WTC11 (cell line): ENCODE measurements around the gene RPH3AL. TPM values are rescaled to one million over a fixed set of nuclear protein-coding genes. Genes with fewer than 3 reads are reported as not detected.
"Not testable (repeated sequence)": the region's sequence is repeated elsewhere in the genome, so short reads cannot be mapped to it uniquely, and the experiment has no call there.

Experiments
- ATAC-seq: fragments of 200-7000 bp; cut with Tn5 transposase; 2 replicates; pipeline ENCODE4 v1.10.0; 2021; ENCODE audit warnings: mild to moderate bottlenecking, moderate library complexity
- CTCF ChIA-PET: fragments of 300-600 bp; sonication (Branson Sonifier 250); formaldehyde crosslinking; loops from one replicate; lab custom pipeline; 2021; ENCODE audit warnings: antibody characterized with exemption; lab: Charles Lee
- POLR2A ChIA-PET: fragments of 350-600 bp; sonication (Branson Sonifier 250); formaldehyde crosslinking; loops from one replicate; lab custom pipeline; 2021; ENCODE audit warnings: antibody characterized with exemption; lab: Charles Lee
- DNase-seq: peaks from one replicate; pipeline ENCODE4 v3.0.0; 2021; ENCODE audit warnings: low spot score
- H3K27ac Mint-ChIP-seq: 2 replicates; pipeline ENCODE4 v1.8.0; 2021; ENCODE audit warnings: mixed read lengths
- H3K27me3 Mint-ChIP-seq: 2 replicates; pipeline ENCODE4 v1.8.0; 2021; ENCODE audit warnings: low read depth, mild to moderate bottlenecking, moderate library complexity, mixed read lengths
- H3K36me3 Mint-ChIP-seq: 2 replicates; pipeline ENCODE4 v1.8.0; 2021; ENCODE audit warnings: mixed read lengths
- H3K4me1 Mint-ChIP-seq: 2 replicates; pipeline ENCODE4 v1.8.0; 2022; ENCODE audit warnings: mixed read lengths
- H3K4me3 Mint-ChIP-seq: 2 replicates; pipeline ENCODE4 v1.8.0; 2021; ENCODE audit warnings: mild to moderate bottlenecking, moderate library complexity, mixed read lengths
- H3K9me3 Mint-ChIP-seq: 2 replicates; pipeline ENCODE4 v1.8.0; 2021; ENCODE audit warnings: mixed read lengths
- ATF1 ChIP-seq: sonication (generic); formaldehyde crosslinking; IDR thresholded peaks from 2 replicates; pipeline ENCODE4 v1.8.1; 2023; ENCODE audit warnings: mild to moderate bottlenecking, moderate library complexity, missing genetic modification reagents
- CBFB ChIP-seq: sonication (generic); formaldehyde crosslinking; IDR thresholded peaks from 2 replicates; pipeline ENCODE4 v1.8.1; 2022; ENCODE audit warnings: mild to moderate bottlenecking, low read depth, missing genetic modification reagents
- E2F1 ChIP-seq: sonication (generic); formaldehyde crosslinking; IDR thresholded peaks from 2 replicates; pipeline ENCODE4 v1.8.0; 2022; ENCODE audit warnings: mild to moderate bottlenecking, missing genetic modification reagents
- ELF4 ChIP-seq: sonication (generic); formaldehyde crosslinking; IDR thresholded peaks from 2 replicates; pipeline ENCODE4 v1.8.1; 2022; ENCODE audit warnings: low read depth, mild to moderate bottlenecking, moderate library complexity, missing genetic modification reagents
- FOXK1 ChIP-seq: sonication (generic); formaldehyde crosslinking; IDR thresholded peaks from 2 replicates; pipeline ENCODE4 v1.8.0; 2022; ENCODE audit warnings: mild to moderate bottlenecking, moderate library complexity, missing genetic modification reagents
- FOXP1 ChIP-seq: sonication (generic); formaldehyde crosslinking; IDR thresholded peaks from 2 replicates; pipeline ENCODE4 v1.8.0; 2022; ENCODE audit warnings: missing genetic modification reagents, mild to moderate bottlenecking, moderate library complexity, borderline replicate concordance
- JAZF1 ChIP-seq: fragments of 250-450 bp; sonication (Bioruptor Pico); IDR thresholded peaks from 2 replicates; pipeline ENCODE4 v1.9.0; 2021; ENCODE audit warnings: moderate library complexity, mild to moderate bottlenecking, inconsistent platforms
- MAX ChIP-seq: sonication (generic); formaldehyde crosslinking; IDR thresholded peaks from 2 replicates; pipeline ENCODE4 v1.8.0; 2022; ENCODE audit warnings: mild to moderate bottlenecking, missing genetic modification reagents
- NFATC4 ChIP-seq: fragments of 250-450 bp; sonication (Bioruptor Pico); IDR thresholded peaks from 2 replicates; pipeline ENCODE4 v1.9.0; 2021; ENCODE audit warnings: mild to moderate bottlenecking
- NFYB ChIP-seq: sonication (generic); formaldehyde crosslinking; conservative IDR thresholded peaks from 2 replicates; pipeline ENCODE4 v1.8.0; 2022; ENCODE audit warnings: low read depth, missing genetic modification reagents
- NR1H2 ChIP-seq: sonication (generic); formaldehyde crosslinking; IDR thresholded peaks from 2 replicates; pipeline ENCODE4 v1.9.0; 2021; ENCODE audit warnings: mild to moderate bottlenecking, moderate library complexity, missing genetic modification reagents
- NR3C1 ChIP-seq: sonication (generic); formaldehyde crosslinking; conservative IDR thresholded peaks from 2 replicates; pipeline ENCODE4 v1.8.1; 2023; ENCODE audit warnings: low read depth, mild to moderate bottlenecking, missing genetic modification reagents
- SMAD4 ChIP-seq: sonication (generic); formaldehyde crosslinking; IDR thresholded peaks from 2 replicates; pipeline ENCODE4 v1.8.0; 2022; ENCODE audit warnings: mild to moderate bottlenecking, missing genetic modification reagents
- SOX15 ChIP-seq: fragments of 250-450 bp; sonication (Bioruptor Pico); IDR thresholded peaks from 2 replicates; pipeline ENCODE4 v1.9.0; 2021; ENCODE audit warnings: mild to moderate bottlenecking
- ZNF263 ChIP-seq: sonication (generic); formaldehyde crosslinking; IDR thresholded peaks from 2 replicates; pipeline ENCODE4 v1.8.1; 2022; ENCODE audit warnings: low read depth, mild to moderate bottlenecking, moderate library complexity, missing genetic modification reagents
- ZNF396 ChIP-seq: fragments of 250-450 bp; sonication (Bioruptor Pico); IDR thresholded peaks from 2 replicates; pipeline ENCODE4 v1.8.0; 2021; ENCODE audit warnings: mild to moderate bottlenecking, moderate library complexity, borderline replicate concordance
- ZNF416 ChIP-seq: fragments of 250-450 bp; sonication (Bioruptor Pico); IDR thresholded peaks from 2 replicates; pipeline ENCODE4 v1.9.0; 2021; ENCODE audit warnings: mild to moderate bottlenecking, inconsistent platforms
- total RNA-seq: library from RNA; stranded (reverse); gene quantifications from 3 replicates; pipeline ENCODE4 v1.2.3, GENCODE V29; 2021
- TF ChIP-seq, protein P1 (sequence below): sonication (generic); formaldehyde crosslinking; IDR thresholded peaks from 2 replicates; pipeline ENCODE4 v1.8.1; 2023; ENCODE audit warnings: mild to moderate bottlenecking, missing genetic modification reagents, moderate library complexity
- TF ChIP-seq, protein P2 (sequence below): sonication (generic); formaldehyde crosslinking; IDR thresholded peaks from 2 replicates; pipeline ENCODE4 v1.8.1; 2023; ENCODE audit warnings: mild to moderate bottlenecking, missing genetic modification reagents
- TF ChIP-seq, protein P3 (sequence below): sonication (generic); formaldehyde crosslinking; conservative IDR thresholded peaks from 2 replicates; pipeline ENCODE4 v1.8.1; 2022; ENCODE audit warnings: mild to moderate bottlenecking, missing genetic modification reagents
- TF ChIP-seq, protein P4 (sequence below): sonication (generic); formaldehyde crosslinking; IDR thresholded peaks from 2 replicates; pipeline ENCODE4 v1.8.1; 2023; ENCODE audit warnings: mild to moderate bottlenecking, missing genetic modification reagents, borderline replicate concordance
- TF ChIP-seq, protein P5 (sequence below): sonication (generic); formaldehyde crosslinking; IDR thresholded peaks from 2 replicates; pipeline ENCODE4 v1.8.0; 2022; ENCODE audit warnings: mild to moderate bottlenecking, missing genetic modification reagents

The RPH3AL gene
- total RNA-seq, 1 experiment from 2014 or later, result 2.0 TPM

GRCh38 chr17:366657-367615 lies 14.3 kb upstream of the RPH3AL start:
- Mint-ChIP-seq H3K9me3 (peaks cover 21% of the 10 kb centered on the region), H3K27me3 (peaks cover 11% of the 10 kb centered on the region)
- CTCF ChIA-PET, result interaction anchor here (0.6 kb wide), 1 partner anchor 197 kb away, joined by 3 read pairs; no protein-coding TSS in a partner anchor
- H3K4me1 Mint-ChIP-seq, H3K4me3 Mint-ChIP-seq, H3K36me3 Mint-ChIP-seq, DNase-seq, ATAC-seq, H3K27ac Mint-ChIP-seq, POLR2A ChIA-PET: not testable (repeated sequence)

GRCh38 chr17:364766-365165 lies 12.2 kb upstream of the RPH3AL start:
- H3K27me3 Mint-ChIP-seq, result peaks cover 11% of the 10 kb centered on the region
- H3K4me1 Mint-ChIP-seq, result no peaks in the 10 kb centered on the region
- no peak for TF ChIP-seq SOX15 (CRISPR knock-in tag)
- TF ChIP-seq JAZF1, result no peak
- no peak for TF ChIP-seq ZNF263 (CRISPR knock-in tag)
- no peak for TF ChIP-seq ATF1
- TF ChIP-seq NFYB (CRISPR knock-in tag), result no peak
- TF ChIP-seq NFATC4 (CRISPR knock-in tag), result no peak
- no peak for TF ChIP-seq NR1H2
- no peak for TF ChIP-seq E2F1 (CRISPR knock-in tag)
- TF ChIP-seq, protein P1, sequence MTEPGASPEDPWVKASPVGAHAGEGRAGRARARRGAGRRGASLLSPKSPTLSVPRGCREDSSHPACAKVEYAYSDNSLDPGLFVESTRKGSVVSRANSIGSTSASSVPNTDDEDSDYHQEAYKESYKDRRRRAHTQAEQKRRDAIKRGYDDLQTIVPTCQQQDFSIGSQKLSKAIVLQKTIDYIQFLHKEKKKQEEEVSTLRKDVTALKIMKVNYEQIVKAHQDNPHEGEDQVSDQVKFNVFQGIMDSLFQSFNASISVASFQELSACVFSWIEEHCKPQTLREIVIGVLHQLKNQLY (CRISPR knock-in tag), result no peak
- TF ChIP-seq ZNF416 (CRISPR knock-in tag), result no peak
- TF ChIP-seq SMAD4 (CRISPR knock-in tag), result no peak
- no peak for TF ChIP-seq ZNF396 (CRISPR knock-in tag)
- TF ChIP-seq FOXP1 (CRISPR knock-in tag), result no peak
- TF ChIP-seq, all 79 proteins: peak for 0
- Mint-ChIP-seq H3K4me3 (no peak overlapping the region), H3K27ac (no peak overlapping the region), H3K36me3 (peaks cover 9% of the 10 kb centered on the region), H3K9me3 (peaks cover 21% of the 10 kb centered on the region)
- ATAC-seq, result no peak
- ChIA-PET CTCF (no interaction called here), POLR2A (no interaction called here)
- DNase-seq, result no peak

DNA sequence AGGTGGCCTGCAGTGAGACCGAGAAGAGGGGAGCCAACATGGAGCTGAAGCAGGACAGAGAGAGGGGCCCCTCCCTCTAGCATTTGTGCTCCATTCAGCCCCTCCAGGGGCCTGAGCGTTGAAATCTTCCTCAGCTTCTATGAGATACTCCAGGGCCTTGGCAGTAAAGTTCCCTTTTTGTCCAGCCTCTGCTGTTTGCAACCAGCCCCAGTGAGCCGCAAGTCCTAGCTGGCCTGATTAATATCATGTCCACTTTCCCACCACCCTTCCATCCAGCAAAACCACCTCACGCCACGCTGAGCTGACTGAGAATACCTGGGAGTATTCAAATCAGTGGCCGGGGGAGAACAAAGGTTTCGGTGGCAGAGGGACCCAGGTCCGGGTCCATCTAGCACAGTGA lies 11.7 kb upstream of the RPH3AL start:
- CTCF ChIA-PET, result no interaction called here
- Mint-ChIP-seq H3K27ac (no peak overlapping the region), H3K4me1 (no peaks in the 10 kb centered on the region), H3K36me3 (peaks cover 5% of the 10 kb centered on the region; the same call in 1 of the 2 replicates), H3K9me3 (peaks cover 17% of the 10 kb centered on the region), H3K27me3 (peaks cover 11% of the 10 kb centered on the region), H3K4me3 (no peak overlapping the region)
- DNase-seq, result no peak
- POLR2A ChIA-PET, result no interaction called here
- ATAC-seq, result no peak
- TF ChIP-seq, protein P2, sequence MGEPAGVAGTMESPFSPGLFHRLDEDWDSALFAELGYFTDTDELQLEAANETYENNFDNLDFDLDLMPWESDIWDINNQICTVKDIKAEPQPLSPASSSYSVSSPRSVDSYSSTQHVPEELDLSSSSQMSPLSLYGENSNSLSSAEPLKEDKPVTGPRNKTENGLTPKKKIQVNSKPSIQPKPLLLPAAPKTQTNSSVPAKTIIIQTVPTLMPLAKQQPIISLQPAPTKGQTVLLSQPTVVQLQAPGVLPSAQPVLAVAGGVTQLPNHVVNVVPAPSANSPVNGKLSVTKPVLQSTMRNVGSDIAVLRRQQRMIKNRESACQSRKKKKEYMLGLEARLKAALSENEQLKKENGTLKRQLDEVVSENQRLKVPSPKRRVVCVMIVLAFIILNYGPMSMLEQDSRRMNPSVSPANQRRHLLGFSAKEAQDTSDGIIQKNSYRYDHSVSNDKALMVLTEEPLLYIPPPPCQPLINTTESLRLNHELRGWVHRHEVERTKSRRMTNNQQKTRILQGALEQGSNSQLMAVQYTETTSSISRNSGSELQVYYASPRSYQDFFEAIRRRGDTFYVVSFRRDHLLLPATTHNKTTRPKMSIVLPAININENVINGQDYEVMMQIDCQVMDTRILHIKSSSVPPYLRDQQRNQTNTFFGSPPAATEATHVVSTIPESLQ (CRISPR knock-in tag), result no peak
- no peak for TF ChIP-seq ZNF263 (CRISPR knock-in tag)
- TF ChIP-seq, protein P3, sequence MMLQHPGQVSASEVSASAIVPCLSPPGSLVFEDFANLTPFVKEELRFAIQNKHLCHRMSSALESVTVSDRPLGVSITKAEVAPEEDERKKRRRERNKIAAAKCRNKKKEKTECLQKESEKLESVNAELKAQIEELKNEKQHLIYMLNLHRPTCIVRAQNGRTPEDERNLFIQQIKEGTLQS, result no peak
- no peak for TF ChIP-seq NR3C1 (CRISPR knock-in tag)
- TF ChIP-seq, protein P4, sequence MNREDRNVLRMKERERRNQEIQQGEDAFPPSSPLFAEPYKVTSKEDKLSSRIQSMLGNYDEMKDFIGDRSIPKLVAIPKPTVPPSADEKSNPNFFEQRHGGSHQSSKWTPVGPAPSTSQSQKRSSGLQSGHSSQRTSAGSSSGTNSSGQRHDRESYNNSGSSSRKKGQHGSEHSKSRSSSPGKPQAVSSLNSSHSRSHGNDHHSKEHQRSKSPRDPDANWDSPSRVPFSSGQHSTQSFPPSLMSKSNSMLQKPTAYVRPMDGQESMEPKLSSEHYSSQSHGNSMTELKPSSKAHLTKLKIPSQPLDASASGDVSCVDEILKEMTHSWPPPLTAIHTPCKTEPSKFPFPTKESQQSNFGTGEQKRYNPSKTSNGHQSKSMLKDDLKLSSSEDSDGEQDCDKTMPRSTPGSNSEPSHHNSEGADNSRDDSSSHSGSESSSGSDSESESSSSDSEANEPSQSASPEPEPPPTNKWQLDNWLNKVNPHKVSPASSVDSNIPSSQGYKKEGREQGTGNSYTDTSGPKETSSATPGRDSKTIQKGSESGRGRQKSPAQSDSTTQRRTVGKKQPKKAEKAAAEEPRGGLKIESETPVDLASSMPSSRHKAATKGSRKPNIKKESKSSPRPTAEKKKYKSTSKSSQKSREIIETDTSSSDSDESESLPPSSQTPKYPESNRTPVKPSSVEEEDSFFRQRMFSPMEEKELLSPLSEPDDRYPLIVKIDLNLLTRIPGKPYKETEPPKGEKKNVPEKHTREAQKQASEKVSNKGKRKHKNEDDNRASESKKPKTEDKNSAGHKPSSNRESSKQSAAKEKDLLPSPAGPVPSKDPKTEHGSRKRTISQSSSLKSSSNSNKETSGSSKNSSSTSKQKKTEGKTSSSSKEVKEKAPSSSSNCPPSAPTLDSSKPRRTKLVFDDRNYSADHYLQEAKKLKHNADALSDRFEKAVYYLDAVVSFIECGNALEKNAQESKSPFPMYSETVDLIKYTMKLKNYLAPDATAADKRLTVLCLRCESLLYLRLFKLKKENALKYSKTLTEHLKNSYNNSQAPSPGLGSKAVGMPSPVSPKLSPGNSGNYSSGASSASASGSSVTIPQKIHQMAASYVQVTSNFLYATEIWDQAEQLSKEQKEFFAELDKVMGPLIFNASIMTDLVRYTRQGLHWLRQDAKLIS, result no peak
- TF ChIP-seq FOXK1 (CRISPR knock-in tag), result no peak
- no peak for TF ChIP-seq ELF4 (CRISPR knock-in tag)
- no peak for TF ChIP-seq MAX (CRISPR knock-in tag)
- no peak for TF ChIP-seq NR1H2
- TF ChIP-seq, protein P5, sequence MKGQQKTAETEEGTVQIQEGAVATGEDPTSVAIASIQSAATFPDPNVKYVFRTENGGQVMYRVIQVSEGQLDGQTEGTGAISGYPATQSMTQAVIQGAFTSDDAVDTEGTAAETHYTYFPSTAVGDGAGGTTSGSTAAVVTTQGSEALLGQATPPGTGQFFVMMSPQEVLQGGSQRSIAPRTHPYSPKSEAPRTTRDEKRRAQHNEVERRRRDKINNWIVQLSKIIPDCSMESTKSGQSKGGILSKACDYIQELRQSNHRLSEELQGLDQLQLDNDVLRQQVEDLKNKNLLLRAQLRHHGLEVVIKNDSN, result no peak
- no peak for TF ChIP-seq CBFB
